Activated CD8-positive, alpha-beta memory T cell treated with anti-CD3 and anti-CD28 coated beads, Interleukin-2, amount 50 U/mL, for 24 hours (primary cell): ENCODE data around the gene IFNB1.

Experiments used
- DNase-seq: peaks from one replicate; pipeline ENCODE4 v3.0.0-alpha.2; 2020; ENCODE audit errors: extremely low read depth

IFNB1 gene

DNA sequence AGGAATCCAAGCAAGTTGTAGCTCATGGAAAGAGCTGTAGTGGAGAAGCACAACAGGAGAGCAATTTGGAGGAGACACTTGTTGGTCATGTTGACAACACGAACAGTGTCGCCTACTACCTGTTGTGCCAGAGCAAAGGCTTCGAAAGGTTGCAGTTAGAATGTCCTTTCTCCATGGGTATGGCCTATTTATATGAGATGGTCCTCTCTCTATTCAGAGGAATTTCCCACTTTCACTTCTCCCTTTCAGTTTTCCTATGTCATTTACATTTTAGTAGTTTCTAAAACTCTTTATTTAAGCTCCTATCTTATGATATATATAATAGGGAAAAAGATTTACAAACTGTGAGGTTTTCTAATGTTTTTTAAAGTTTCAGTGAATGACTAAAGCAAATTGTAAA is at the start of gene IFNB1:
TSS of gene IFNB1 (minus strand) at position 162 of the 400 bp plus-strand sequence. CDS start at position 89, 73 bp downstream.
- no peak for DNase-seq

DNA sequence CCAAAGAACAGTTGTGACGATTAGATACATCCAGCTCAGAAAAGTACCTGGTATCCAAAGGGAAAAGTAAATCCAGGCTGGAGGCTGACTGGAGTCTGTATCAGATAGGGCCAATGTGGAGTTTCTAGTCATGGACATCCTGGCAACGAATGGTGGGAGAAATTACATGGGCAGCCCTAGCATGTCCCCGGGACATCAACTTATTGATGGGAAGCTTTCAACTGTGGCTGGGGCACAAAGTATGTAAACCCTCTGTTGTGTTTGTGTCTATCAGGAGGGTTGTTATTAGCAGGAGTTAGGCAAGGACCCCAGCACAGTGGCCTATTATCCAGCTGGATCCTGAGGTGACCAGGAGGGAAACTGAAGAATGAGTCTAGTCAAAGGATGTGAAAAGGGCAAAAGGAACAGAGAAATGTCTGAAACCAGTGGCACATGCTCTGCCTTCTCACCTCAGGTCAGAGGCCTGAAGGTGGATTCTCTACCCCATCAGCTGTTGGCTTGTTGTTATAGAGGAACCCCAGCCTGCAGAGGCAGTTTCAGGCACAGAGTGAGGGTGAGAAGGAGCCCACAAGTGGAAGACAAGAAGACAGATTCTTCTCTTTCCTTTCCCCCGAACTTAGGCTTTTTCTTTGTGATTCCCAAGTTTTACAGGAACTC is 44.0 kb upstream of the IFNB1 start:
- no peak for DNase-seq

GRCh38 chr9:21121079-21121478 is 43.3 kb upstream of the IFNB1 start:
- no peak for DNase-seq

GRCh38 chr9:21119093-21119770 is 41.5 kb upstream of the IFNB1 start:
- no peak for DNase-seq

DNA sequence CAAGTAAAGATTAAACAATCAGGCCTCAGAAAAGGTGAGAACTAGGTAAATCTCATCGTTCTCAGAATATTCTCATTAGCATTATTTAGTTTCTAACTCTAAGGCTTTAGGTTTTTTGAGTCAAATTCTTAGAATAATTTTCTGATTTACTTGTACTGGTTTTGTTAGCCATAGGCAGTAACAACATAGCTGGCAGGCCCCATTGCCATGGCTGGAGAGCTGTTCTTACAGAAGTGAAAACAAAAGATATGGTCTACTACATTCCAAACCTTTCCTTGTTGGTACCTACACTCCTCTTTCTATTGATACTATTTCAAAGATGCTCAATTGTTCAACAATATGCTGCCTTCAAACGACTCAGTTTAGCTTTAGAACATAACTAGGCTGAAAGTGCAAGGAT is 36.6 kb upstream of the IFNB1 start:
- DNase-seq: no peak

- DNase-seq: no peak
These were observed 33.2 kb upstream of the IFNB1 start for GRCh38 chr9:21110708-21111576.

GRCh38 chr9:21104787-21105186 is 27.0 kb upstream of the IFNB1 start:
- no peak for DNase-seq

- DNase-seq: no peak
These were observed 24.6 kb upstream of the IFNB1 start for GRCh38 chr9:21102305-21102704.

GRCh38 chr9:21097817-21098216 is 20.1 kb upstream of the IFNB1 start:
- DNase-seq: no peak

DNA sequence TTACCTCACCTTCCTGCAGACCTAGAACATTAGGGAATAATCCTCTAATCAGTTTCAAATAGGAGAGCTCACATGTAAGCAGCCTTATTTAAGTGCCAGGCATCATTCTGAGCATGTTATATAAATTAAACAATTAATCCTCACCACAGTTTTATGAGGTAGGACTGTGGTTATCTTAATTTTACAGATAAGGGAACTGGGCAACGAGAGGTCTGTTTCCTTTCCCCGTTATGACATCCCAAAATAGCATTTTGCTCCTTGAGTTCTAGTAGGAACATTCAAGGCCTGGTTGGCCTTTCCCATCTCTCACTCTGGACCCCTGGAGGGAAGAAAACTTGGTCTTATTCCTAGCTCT is 19.1 kb upstream of the IFNB1 start:
- no peak for DNase-seq

DNA sequence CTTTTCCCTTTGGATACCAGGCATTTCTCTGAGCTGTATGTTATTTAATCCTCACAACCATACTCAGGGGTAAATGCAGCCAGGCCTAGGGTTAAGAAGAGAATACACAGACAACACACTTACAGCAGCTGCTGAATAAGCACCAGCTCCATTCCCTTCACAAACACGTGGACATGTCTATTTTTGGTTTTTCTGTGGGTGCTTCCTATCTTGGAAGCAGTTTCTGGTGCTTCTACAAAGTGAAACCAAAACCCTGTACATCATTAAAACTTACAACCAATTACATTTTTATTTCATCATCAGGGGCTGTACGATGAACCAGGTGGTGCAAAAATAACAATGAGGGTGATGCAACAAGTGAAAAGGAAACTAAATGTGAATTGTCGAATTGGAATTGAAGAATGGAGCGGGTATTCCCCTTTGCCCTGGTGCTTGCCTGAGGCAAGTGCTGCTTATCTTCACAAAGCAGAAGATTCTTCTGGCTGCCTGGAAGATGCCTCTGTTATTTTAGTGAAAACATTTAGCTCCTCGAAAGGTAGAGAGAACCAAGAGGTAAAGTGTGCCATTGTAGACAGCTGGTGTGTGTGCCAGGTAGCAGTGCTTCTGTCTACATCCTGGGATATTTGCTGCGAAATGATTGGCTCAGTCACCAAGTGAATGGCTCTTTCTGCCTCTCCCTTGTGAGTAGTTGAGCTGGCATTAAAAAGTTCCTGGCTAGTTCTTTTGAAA is 18.6 kb upstream of the IFNB1 start:
- no peak for DNase-seq

- no peak for DNase-seq
These were observed 17.8 kb upstream of the IFNB1 start for GRCh38 chr9:21095561-21095960.

DNA sequence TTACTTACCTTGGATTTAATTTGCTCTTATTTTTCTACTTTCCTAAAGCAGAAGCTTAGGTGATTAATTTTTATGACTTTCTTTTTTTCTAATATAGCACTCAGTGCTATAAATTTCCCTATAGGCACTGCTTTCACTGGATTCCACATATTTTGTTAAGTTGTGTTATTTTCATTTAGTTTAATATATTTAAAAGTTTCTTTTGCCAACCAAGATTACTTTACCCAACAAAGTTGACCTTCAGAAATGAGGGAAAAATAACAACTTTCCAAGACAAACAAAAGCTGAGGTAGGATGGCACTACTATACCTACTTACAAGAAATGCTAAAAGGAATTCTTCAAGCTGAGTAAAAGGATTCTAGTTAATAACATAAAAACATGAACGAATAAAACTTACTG is 8.8 kb upstream of the IFNB1 start:
- no peak for DNase-seq

GRCh38 chr9:21085005-21085404 is 7.3 kb upstream of the IFNB1 start:
- no peak for DNase-seq

- DNase-seq: no peak
These were observed 6.6 kb upstream of the IFNB1 start for GRCh38 chr9:21084242-21084850.

DNA sequence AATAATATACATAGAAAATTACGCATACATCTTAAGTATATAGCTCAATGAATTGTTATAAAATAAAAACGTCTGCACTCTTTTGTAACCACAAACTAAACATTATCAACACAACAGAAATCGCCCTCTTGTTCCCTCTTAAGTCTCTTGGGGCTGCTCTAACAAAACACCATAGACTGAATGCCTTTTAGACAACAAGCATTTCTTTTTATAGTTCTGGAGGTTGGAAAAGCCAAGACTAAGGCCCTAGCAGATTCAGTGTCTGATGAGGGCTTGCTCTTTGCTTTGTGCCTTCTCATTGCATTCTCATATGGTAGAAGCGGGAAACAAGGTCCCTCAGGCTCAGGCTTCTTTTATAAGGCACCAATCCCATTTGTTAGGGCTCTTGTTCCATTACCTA is 4.9 kb upstream of the IFNB1 start:
- no peak for DNase-seq

- DNase-seq: no peak
These were observed 4.3 kb upstream of the IFNB1 start for GRCh38 chr9:21081999-21082398.

- no peak for DNase-seq
These were observed 3.7 kb upstream of the IFNB1 start for GRCh38 chr9:21081451-21081850.

DNA sequence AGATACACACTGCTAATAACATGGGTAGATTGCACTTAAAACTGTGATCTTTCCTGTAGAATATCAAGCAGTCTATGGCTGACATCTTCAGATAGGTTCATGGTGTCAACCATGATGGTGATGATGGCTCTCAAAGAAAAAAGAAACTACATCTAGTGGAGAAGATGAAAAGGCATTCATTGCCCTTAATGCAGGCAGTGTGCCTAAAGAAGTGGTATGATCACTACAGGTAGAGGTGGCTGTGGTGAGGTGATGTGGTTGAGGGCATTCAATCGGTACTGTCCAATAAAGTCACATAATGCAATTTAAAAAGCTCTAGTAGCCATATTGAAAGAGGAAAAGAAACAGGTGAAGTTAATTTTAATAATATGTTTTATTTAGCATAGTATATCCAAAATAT is 3.1 kb upstream of the IFNB1 start:
- no peak for DNase-seq

GRCh38 chr9:21078702-21079101 is 960 bp upstream of the IFNB1 start:
- DNase-seq: no peak

- DNase-seq: no peak
These were observed 2.3 kb downstream of the IFNB1 start for GRCh38 chr9:21075484-21075883.

GRCh38 chr9:21070906-21071305 is 6.8 kb downstream of the IFNB1 start:
- DNase-seq: no peak
